Smooth muscle cell of the brain vasculature (primary cell): ENCODE results near the gene DNAJC17.

ENCODE experiments used
- DNase-seq: peaks from one replicate; pipeline ENCODE4 v3.0.0-alpha.2; 2012; ENCODE audit warnings: low read depth, low spot score

The DNAJC17 gene, protein sequence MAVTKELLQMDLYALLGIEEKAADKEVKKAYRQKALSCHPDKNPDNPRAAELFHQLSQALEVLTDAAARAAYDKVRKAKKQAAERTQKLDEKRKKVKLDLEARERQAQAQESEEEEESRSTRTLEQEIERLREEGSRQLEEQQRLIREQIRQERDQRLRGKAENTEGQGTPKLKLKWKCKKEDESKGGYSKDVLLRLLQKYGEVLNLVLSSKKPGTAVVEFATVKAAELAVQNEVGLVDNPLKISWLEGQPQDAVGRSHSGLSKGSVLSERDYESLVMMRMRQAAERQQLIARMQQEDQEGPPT

DNA sequence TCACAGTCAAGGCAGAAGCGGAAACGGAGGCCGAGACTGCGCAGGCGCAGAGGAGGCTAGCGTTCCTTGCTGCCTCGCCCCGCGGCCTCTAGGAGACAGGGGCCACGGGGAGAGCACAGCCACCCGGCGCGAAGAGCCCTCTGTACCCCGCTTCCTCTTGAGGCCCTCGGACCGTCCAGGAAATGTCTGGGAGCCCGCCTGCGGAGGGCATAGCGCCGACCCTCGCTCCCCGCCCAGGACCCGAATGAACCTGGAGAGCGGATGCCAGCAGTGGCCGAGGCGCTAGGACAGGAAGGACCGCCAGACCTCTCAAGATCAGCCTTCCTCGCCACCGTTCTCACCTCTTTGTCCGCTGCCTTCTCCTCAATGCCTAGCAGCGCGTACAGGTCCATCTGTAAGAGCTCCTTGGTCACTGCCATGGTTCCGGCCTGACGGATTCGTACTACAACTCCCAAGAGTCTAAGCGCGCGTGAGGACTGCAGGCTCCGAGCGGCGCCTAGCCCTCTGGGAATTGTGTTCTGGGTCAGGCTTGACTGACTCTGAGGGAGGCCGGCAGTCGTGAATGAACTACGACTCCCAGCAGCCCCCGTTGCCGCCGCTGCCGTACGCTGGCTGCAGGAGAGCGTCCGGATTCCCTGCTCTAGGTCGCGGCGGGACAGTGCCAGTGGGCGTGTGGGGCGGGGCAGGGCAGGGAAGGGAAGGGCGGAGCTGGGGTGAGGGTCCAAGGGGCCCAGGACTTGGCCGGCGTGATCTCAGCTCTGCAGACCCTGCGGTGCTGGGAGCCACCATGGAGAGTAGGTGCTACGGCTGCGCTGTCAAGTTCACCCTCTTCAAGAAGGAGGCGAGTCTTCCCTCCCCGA lies at the start of gene DNAJC17, which contains the start of gene ZFYVE19:
TSS of gene DNAJC17 (minus strand) at position 446 of the 860 bp plus-strand sequence. CDS start at position 419, 27 bp downstream.
TSS of gene ZFYVE19 (plus strand) at position 62 of the 860 bp plus-strand sequence. CDS start at position 563, 501 bp downstream.
- peak; percentile 98 for DNase-seq

DNA sequence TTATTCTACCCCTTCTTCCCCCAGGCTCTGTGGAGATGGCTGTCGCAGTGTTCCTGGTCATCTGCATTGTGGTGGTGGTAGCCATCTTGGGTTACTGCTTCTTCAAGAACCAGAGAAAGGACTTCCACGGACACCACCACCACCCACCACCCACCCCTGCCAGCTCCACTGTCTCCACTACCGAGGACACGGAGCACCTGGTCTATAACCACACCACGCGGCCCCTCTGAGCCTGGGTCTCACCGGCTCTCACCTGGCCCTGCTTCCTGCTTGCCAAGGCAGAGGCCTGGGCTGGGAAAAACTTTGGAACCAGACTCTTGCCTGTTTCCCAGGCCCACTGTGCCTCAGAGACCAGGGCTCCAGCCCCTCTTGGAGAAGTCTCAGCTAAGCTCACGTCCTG lies 49.5 kb upstream of the DNAJC17 start:
- DNase-seq: no peak

DNA sequence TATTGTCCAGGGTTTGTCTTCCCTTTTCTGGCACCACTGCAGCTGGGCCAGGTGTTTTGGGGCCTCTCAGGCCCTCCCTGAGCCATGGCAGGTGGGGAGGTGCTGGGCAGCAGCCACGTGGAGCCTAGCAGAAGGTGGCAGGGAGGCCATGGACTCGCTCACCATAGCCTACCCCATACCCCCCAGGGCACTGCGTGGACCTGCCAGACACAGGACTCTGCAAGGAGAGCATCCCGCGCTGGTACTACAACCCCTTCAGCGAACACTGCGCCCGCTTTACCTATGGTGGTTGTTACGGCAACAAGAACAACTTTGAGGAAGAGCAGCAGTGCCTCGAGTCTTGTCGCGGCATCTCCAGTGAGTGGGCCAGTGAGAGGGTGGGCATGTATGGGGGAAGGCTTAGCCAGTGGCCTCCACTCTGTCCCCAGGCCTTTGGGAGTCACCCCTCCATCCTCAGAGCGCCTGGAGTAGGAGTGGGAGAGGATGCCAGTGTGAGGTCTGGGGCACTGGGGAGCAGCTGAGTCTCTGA lies 48.5 kb upstream of the DNAJC17 start:
- no peak for DNase-seq

DNA sequence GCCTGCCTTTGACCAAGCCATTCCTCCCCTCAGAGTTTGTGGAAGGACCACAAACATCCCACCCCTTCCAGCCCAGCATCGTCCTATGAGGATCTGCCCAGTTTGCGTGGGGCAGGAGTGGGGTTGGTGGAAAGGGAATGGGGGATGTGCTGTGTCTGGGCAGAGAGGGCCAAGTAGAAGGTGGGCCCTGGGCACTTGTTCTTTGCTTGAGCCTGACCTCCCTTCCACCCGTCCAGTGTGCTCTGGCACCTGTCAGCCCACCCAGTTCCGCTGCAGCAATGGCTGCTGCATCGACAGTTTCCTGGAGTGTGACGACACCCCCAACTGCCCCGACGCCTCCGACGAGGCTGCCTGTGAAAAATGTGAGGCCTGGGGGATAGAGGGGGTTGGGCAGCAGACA lies 46.9 kb upstream of the DNAJC17 start:
- no peak for DNase-seq

DNA sequence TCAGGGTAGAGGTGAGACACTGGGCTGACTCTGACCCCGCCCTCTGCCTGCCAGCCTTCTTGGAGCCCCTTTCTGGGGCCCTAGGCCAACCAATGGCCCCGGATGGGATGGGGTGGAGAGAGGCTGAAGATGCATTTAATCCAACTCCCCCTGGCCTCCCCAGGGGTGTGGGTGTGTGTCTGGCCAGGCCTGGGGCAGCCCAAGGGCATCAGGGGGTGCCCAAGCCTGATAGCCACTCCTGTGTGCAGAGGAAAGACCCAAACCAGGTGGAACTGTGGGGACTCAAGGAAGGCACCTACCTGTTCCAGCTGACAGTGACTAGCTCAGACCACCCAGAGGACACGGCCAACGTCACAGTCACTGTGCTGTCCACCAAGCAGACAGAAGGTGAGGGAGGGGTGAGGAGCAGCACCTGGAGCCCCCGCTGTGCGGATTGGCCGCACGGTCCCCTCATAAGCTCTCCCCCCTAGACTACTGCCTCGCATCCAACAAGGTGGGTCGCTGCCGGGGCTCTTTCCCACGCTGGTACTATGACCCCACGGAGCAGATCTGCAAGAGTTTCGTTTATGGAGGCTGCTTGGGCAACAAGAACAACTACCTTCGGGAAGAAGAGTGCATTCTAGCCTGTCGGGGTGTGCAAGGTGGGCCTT lies 46.1 kb upstream of the DNAJC17 start:
- no peak for DNase-seq

DNA sequence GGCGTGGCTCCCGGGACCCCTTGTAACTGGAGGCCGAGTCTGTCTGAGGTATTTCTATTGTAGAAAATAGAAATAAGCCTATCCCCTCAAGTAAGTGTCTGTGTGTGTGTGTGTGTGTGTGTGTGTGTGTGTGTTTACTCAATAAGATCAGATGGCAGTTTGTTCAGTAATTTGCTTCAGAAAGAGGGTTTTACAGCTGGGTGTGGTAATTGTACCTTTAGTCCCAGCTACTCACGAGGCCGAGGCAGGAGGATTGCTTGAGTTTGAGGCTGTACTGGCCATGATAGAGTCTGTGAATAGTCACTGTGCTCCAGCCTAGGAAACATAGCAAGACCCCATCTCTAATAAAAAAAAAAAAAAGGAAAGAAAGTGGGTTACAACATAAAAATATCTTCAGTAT lies 45.3 kb upstream of the DNAJC17 start:
- no peak for DNase-seq

DNA sequence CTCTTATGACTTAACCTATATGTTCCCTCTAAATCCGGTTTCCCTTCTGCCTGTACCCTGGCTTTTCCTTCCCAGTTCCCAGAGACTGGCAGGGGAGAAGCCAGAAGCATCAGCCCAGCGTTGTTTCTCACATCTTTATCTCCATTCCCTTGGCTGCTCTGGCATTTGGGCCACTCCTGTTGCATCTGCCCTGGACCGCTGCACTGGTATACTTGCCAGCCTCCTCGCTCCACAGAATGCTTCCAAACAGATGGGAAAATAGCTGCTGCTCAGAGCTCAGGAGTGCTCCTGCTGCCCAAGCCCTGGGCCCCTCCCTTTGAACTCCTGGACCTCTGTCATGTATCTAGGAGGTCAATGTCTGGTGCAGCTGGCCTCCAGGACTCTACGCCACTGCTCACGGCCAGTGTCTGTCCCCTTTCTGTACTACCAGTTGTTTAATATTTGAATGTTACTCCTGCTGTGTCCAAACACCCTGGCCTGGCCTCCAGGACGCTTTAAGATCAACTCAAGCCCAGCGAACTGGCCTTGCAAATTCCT lies 43.4 kb upstream of the DNAJC17 start:
- no peak for DNase-seq

DNA sequence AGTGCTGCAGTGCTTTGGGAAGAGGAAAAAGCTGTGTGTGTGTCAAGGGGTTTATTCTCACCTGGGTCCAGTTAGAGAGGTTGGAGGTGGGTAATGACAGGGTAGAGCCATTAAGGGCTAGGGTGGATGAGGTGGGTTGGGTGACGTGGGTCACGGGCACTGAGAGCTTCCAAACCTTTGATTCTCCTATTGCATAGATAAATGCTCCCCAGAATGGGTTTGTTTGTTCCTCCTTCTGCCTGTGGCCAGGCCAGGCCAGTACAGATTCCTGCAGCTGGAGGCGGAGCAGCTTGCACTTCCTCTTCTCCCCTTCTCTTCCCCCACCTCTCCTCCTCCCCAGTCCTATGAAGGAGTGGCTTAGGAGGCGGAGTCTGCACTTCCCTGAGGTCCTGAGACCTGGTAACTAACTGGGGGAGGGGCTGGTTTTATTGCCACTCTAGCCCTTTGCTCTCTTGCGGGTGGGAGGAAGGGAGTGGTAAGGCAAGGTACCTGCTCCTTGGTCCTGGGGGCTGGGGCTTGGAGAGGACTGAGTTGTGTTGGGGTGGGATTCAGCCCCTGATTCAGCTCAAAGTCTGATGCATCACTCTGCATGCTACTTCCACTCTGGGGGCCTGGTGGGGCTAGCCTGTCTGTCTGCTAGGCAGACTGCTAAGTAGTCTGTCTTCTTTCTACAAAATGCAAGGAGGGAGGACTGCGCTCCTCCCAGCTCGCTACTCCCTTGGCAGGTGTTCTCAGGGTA lies 40.1 kb upstream of the DNAJC17 start:
- DNase-seq: no peak

DNA sequence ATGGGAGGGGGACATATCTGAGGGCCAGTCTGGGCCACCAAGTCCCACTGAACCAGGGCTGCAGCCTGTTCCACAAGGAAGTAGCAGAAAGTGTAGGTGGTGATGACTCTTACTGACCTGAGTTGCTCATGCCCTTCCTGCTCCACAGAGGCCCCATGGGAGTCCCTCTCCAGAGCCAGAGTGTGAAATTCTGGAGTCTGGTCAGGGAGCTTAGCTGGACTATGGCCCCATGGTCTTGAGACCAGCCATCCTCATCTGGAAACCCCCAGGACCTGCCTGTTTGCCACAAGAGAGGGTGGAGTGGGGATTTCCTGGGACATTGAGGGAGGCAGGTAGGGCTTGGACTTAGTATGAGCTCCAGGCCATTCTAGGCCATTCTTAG lies 39.6 kb upstream of the DNAJC17 start:
- DNase-seq: no peak

DNA sequence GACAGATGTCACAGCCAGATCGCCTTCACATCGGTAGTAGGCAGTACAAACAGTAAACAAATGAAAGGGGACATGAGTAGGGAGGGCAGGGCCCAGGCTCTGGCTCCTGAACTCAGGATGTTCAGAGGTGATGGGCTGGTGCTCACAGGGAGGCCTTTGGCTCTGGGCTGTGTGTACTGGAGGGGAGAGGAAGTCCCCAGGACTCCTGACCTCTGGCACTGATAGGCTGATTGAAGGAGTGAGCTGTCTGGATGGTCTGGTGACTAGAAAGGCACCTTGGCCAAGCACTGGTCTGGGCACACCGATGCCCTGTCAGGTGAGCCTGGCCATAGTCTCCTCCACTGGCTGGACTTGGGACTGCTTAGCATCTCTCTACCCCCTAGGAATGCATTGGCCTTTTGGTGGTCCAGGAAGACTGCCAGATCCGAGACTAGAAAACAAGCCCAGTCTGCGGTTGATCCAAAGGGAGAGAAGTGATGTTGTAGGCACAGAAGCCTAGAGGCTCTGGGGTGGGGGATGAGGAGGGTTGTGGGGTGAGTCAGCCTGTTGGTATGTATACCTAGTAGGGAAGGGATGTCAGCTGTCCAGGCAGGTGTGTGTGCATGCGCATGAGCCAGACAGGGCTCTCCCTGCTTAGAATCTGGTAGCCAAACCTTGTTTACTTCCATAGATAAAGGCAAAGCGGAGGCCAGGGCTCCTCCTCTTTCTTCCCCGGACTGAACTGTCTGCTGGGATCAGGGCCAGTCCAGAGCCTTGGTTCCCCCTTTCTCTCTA lies 38.4 kb upstream of the DNAJC17 start:
- no peak for DNase-seq

DNA sequence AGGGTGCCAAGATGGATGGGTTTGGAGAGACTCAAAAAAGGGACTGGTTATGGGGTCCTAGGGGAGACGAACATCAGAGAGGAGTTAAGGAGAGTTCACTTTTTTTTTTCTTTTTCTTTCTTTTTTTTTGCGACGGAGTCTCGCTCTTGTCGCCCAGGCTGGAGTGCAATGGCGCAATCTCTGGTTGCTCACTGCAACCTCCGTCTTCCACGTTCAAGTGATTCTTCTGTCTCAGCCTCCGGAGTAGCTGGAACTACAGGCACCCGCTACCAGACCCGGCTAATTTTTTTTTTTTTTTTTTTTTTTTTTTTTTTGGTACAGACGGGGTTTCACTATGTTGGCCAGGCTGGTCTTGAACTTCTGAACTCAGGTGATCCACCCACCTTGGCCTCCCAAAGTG lies 37.8 kb upstream of the DNAJC17 start:
- no peak for DNase-seq

DNA sequence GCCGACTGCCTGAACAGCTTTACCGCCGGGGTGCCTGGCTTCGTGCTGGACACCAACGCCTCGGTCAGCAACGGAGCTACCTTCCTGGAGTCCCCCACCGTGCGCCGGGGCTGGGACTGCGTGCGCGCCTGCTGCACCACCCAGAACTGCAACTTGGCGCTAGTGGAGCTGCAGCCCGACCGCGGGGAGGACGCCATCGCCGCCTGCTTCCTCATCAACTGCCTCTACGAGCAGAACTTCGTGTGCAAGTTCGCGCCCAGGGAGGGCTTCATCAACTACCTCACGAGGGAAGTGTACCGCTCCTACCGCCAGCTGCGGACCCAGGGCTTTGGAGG lies 37.4 kb upstream of the DNAJC17 start:
- no peak for DNase-seq

DNA sequence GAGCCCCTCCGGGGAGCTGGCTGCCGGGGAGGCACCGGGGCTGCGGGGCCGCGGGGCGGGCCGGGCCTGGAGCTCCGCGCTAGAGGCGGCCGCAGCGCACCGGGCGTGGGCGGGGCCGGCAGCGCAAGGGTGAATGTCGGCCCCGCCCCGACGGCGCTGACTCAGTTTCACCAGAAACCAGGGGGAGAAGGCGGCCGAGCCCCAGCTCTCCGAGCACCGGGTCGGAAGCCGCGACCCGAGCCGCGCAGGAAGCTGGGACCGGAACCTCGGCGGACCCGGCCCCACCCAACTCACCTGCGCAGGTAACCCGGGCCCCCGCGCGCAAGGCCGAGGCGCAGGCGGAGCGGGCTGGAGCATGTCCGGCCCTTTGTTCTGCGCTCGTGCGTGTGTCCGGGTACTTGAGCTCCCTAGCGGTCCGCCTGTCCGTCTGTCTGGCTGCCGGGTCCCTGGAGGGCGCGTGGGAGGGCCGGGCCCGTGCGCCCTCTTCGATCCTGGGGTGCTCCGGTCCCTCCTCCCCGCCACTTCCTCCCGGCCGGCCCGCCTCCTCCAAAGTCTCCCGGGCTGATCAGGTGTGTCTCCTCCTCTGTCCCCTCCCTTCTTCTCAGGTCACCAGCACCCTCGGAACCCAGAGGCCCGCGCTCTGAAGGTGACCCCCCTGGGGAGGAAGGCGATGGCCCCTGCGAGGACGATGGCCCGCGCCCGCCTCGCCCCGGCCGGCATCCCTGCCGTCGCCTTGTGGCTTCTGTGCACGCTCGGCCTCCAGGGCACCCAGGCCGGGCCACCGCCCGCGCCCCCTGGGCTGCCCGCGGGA lies 36.8 kb upstream of the DNAJC17 start, which contains the start of gene SPINT1:
TSS of gene SPINT1 (plus strand) at position 164 of the 811 bp plus-strand sequence. CDS start at position 671, 507 bp downstream.
- no peak for DNase-seq

DNA sequence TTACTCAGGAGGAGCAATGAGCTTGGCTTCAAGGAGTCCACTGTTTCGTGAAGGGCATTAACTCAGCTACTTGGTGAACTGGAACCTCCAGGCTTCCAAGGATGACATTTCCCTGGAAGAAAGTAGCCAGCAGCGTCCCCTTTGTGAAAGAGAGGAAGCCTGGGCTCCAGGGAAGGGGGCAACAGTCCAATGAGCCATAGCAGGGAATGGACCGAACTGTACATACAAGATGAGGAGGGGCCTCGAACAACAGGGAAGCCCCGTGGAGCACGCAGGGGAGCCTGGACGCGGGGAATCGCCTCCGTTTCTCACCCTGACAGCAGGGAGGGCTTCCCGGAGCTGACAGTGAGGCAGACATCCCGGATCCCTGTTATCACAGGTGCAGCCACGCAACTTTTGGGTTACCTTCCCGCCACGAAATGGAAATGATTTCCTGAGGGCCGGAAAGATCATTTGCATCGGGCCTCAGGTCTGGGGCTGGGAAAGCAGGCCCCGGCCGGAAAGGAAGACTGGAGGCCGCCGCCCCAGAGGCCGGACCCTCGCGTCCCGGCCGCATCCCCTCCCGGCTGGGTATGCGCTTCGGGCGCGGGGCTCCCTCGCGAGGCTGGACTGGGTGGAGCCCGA lies 36.1 kb upstream of the DNAJC17 start:
- DNase-seq: no peak

DNA sequence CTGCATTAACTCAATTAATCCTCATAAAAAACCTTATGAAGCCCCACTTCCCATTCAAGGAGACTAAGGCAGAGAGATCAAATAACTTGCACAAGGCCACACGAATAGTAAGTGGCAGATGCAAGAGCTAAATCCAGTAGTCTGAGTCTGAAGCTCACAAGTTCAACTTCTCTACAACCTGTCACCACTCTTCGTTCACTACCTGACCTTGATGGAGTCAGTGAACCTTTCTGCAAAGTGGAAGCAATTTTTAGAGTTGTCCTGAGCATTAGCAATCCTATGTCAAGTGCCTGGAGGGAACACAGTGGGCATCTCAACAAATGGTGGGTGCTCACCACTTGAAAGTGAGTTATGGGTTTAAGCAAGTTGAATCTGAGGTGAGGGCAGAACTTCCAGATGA lies 34.5 kb upstream of the DNAJC17 start:
- no peak for DNase-seq

DNA sequence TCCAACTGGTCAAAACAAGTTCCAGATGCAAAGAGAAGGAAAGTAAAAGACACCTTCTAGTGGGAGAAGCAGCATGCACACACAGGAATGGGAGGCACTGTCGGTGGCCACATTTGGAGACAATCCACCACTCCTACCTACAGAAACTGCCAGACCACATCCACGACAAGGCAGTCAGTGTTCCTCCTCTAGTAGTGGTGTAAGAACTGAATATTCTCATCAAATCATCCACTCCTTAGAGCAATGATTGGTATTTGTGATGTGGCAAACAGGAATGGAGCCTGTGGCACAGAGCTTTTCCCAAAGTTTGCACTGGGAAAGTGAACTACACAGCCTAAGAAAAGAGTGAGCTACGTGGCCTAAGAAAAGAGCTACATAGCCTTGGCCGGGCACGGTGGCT lies 31.5 kb upstream of the DNAJC17 start:
- DNase-seq: no peak

DNA sequence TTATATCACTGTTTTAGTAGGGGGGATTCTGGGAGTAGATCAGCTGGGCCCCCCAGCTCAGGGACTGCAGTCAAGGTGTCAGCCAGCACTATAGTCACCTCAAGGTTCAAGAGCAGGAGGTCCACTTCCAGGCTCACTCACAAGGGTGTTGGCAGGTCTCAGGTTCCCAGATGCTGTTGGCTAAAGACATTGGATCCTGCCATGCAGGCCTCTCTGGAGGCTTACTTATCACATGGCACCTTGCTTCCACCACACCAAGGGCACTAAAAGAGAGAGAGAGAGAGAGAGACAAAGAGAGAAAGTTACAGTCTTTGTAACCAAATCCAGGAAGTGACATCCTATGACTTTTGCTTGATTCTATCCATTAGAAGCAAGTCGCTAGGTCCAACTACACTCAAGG lies 28.7 kb upstream of the DNAJC17 start:
- DNase-seq: no peak

DNA sequence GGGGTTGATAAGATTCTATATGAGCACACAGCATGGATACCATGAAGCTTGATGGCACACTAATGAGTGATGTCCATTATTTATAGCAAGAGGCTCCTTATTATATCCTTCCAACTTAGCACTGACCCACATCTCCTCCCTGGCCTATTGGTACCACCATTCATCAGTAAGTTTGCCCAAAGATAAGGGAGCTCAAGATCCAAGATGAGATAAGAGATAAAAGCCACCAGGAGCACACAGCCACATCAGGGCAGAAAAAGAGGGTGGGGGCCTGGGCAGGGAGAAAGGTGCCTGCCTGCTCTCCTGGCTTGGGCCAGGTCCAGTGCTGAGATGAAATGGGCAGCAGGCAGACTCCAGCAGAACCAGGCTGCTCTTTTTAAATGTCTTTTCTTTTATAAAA lies 25.6 kb upstream of the DNAJC17 start:
- no peak for DNase-seq

DNA sequence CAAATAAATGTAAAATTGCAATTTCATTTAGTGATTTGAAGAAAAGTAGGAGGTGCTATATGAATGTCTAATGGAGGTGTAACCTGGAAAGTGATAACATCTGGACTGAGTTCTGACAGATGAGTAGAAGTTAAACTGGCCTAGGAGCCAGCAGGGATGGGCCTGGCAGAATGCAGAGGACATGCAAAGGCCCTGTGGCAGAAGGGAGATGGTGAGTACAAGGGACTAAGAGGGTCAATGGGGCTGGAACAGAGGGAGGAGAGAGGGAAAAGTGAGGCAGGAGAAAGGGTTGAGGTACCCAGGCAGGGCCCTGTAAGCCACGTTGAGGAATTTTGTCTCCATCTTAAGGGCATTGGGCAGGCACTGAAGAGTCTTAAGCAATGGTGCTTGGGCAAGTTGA lies 24.6 kb upstream of the DNAJC17 start:
- no peak for DNase-seq
